KMS-11 (cell line): ENCODE data around the gene AHNAK2.

Experiments used
- H2AFZ ChIP-seq: fragments of 200-600 bp; sonication (generic); 2 replicates; pipeline ENCODE4 v1.6.1; 2016; ENCODE audit warnings: antibody characterized with exemption, mixed run types, low read depth
- H3K27ac ChIP-seq: fragments of 200-600 bp; sonication (generic); 2 replicates; pipeline ENCODE4 v1.6.1; 2016; ENCODE audit warnings: mild to moderate bottlenecking, mixed run types
- H3K27me3 ChIP-seq: fragments of 200-600 bp; sonication (generic); 2 replicates; pipeline ENCODE4 v1.6.1; 2017; ENCODE audit warnings: mild to moderate bottlenecking, low read depth, mixed run types, moderate library complexity; ENCODE audit not compliant: insufficient read depth
- H3K36me3 ChIP-seq: fragments of 200-600 bp; sonication (generic); 2 replicates; pipeline ENCODE4 v1.6.1; 2017; ENCODE audit warnings: mild to moderate bottlenecking, mixed run types; ENCODE audit not compliant: insufficient read depth
- H3K4me1 ChIP-seq: fragments of 200-600 bp; sonication (generic); 2 replicates; pipeline ENCODE4 v1.6.1; 2016; ENCODE audit warnings: mild to moderate bottlenecking, low read depth, mixed run types; ENCODE audit not compliant: poor library complexity, severe bottlenecking
- H3K4me2 ChIP-seq: fragments of 200-600 bp; sonication (generic); 2 replicates; pipeline ENCODE4 v1.7.0; 2016; ENCODE audit warnings: mild to moderate bottlenecking, mixed run types
- H3K4me3 ChIP-seq: fragments of 200-600 bp; sonication (generic); IDR thresholded peaks from 2 replicates; pipeline ENCODE4 v1.6.1; 2017; ENCODE audit warnings: low read depth, low read length, mixed read lengths; ENCODE audit not compliant: insufficient read depth
- H3K79me2 ChIP-seq: fragments of 200-600 bp; sonication (generic); 2 replicates; pipeline ENCODE4 v1.6.1; 2016; ENCODE audit warnings: low read depth, mixed run types; ENCODE audit not compliant: insufficient read depth
- H3K9ac ChIP-seq: fragments of 200-600 bp; sonication (generic); 2 replicates; pipeline ENCODE4 v1.6.1; 2016; ENCODE audit warnings: mild to moderate bottlenecking, mixed run types
- H4K20me1 ChIP-seq: fragments of 200-600 bp; sonication (generic); 2 replicates; pipeline ENCODE4 v1.6.1; 2016; ENCODE audit warnings: mild to moderate bottlenecking, mixed run types; ENCODE audit not compliant: insufficient read depth
- TF ChIP-seq, protein P1 (sequence below): fragments of 200-600 bp; sonication (generic); conservative IDR thresholded peaks from 2 replicates; pipeline ENCODE4 v1.6.1; 2017; ENCODE audit warnings: low read depth, mild to moderate bottlenecking, antibody characterized with exemption, low read length, moderate library complexity, mixed read lengths

Gene AHNAK2

DNA sequence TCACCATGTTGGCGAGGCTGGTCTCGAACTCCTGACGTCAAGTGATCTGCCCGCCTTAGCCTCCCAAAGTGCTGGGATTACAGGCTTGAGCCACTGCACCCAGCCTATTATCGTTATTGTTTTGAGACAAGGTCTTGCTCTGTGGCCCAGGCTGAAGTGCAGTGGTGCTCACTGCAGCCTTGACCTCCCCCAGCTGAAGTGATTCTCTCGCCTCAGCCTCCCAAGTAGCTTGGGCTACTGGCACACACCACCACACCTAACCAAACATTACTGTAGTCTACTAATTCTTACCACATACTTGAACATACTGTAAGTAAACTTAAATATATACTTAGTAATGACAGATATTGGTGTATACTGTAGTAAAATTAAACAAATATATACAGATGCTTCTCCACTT lies 47.3 kb upstream of the AHNAK2 start:
- Histone ChIP-seq H3K4me2 (no peak overlapping the region), H3K79me2 (peaks cover 6% of the 10 kb centered on the region; the same call in 1 of the 2 replicates), H2AFZ (no peak overlapping the region), H3K9ac (no peak overlapping the region), H3K36me3 (no peaks in the 10 kb centered on the region), H3K27me3 (no peaks in the 10 kb centered on the region), H3K27ac (no peak overlapping the region), H3K4me3 (no peak overlapping the region), H3K4me1 (peaks cover 16% of the 10 kb centered on the region), H4K20me1 (no peaks in the 10 kb centered on the region)
- TF ChIP-seq, protein P1, sequence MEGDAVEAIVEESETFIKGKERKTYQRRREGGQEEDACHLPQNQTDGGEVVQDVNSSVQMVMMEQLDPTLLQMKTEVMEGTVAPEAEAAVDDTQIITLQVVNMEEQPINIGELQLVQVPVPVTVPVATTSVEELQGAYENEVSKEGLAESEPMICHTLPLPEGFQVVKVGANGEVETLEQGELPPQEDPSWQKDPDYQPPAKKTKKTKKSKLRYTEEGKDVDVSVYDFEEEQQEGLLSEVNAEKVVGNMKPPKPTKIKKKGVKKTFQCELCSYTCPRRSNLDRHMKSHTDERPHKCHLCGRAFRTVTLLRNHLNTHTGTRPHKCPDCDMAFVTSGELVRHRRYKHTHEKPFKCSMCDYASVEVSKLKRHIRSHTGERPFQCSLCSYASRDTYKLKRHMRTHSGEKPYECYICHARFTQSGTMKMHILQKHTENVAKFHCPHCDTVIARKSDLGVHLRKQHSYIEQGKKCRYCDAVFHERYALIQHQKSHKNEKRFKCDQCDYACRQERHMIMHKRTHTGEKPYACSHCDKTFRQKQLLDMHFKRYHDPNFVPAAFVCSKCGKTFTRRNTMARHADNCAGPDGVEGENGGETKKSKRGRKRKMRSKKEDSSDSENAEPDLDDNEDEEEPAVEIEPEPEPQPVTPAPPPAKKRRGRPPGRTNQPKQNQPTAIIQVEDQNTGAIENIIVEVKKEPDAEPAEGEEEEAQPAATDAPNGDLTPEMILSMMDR = no peak

GRCh38 chr14:105023791-105024480 lies 45.8 kb upstream of the AHNAK2 start:
- Histone ChIP-seq H3K27ac (no peak overlapping the region), H3K4me2 (no peak overlapping the region), H4K20me1 (0 out of 2 replicates have a peak, but pooled peaks cover 7% of the 10 kb centered on the region), H2AFZ (no peak overlapping the region), H3K4me1 (peaks cover 18% of the 10 kb centered on the region), H3K4me3 (no peak overlapping the region), H3K27me3 (no peaks in the 10 kb centered on the region), H3K36me3 (no peaks in the 10 kb centered on the region), H3K9ac (no peak overlapping the region), H3K79me2 (peaks cover 21% of the 10 kb centered on the region)
- TF ChIP-seq, protein P1 = no peak

DNA sequence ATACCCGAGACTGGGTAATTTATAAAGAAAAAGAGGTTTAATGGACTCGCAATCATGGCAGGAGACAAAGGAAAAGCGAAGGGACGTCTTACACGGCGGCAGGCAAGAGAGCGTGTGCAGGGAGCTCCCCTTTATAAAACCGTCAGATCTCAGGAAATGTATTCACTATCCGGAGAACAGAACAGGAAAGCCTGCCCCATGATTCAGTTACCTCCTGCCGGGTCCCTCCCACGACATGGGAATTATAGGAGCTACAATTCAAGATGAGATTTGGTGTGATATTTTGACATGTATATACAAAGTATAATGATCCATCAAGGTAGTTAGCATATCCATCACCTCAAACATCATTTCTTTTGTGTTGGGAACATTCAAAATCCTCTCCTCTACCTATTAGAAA lies 45.0 kb upstream of the AHNAK2 start:
- no peaks in the 10 kb centered on the region for H3K36me3 ChIP-seq
- H2AFZ ChIP-seq = no peak overlapping the region
- H3K4me1 ChIP-seq = peaks cover 26% of the 10 kb centered on the region
- H4K20me1 ChIP-seq = peaks cover 9% of the 10 kb centered on the region; the same call in 1 of the 2 replicates
- H3K79me2 ChIP-seq = peaks cover 29% of the 10 kb centered on the region
- TF ChIP-seq, protein P1 = no peak
- no peak overlapping the region for H3K9ac ChIP-seq
- no peaks in the 10 kb centered on the region for H3K27me3 ChIP-seq
- H3K4me2 ChIP-seq = no peak overlapping the region
- H3K4me3 ChIP-seq = no peak overlapping the region
- no peak overlapping the region for H3K27ac ChIP-seq

DNA sequence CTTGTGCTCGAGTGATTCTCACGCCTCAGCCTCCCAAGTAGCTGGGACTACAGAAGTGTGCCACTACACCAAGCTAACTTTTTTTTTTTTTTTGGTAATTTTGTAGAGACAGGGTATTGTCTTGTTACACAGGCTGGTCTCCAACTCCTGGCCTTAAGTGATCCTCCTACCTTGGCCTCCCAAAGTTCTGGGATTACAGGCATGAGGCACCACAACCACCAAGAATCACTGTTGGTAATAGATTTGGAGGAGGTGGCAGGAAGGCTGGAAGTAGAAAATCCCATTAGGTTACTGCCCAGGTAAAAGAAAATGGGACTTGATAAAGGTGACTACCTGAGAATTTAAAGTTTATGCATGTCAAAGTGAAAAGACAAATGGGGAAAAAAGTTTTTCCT lies 44.1 kb upstream of the AHNAK2 start:
- no peak overlapping the region for H2AFZ ChIP-seq
- H3K27me3 ChIP-seq = no peaks in the 10 kb centered on the region
- no peaks in the 10 kb centered on the region for H3K36me3 ChIP-seq
- no peak overlapping the region for H3K4me3 ChIP-seq
- peak overlapping the region; percentile 57; the same call in 1 of the 2 replicates for H3K4me2 ChIP-seq
- no peak overlapping the region; the same call in 1 of the 2 replicates for H3K9ac ChIP-seq
- H4K20me1 ChIP-seq = peaks cover 16% of the 10 kb centered on the region; the same call in 1 of the 2 replicates
- H3K27ac ChIP-seq = no peak overlapping the region
- TF ChIP-seq, protein P1 = no peak
- peaks cover 33% of the 10 kb centered on the region for H3K4me1 ChIP-seq
- H3K79me2 ChIP-seq = peaks cover 38% of the 10 kb centered on the region
